GM12878 (cell line): Measurements from ENCODE around the gene NDUFC1. TPM values are rescaled to one million over a fixed set of nuclear protein-coding genes. Genes with fewer than 3 reads are reported as not detected.

ENCODE experiments used
- ATAC-seq: fragments of 200-7000 bp; cut with Tn5 transposase; 3 replicates; pipeline ENCODE4 v1.9.1; 2020; ENCODE audit warnings: mild to moderate bottlenecking, moderate library complexity
- BruUV-seq: library from RNA; stranded (reverse); fragments of 400-500 nt; replicated peaks from 2 replicates; lab custom pipeline; 2021; lab: Mats Ljungman, UMichigan
- CTCF ChIA-PET: fragments of 300-600 bp; sonication (Branson Sonifier 250); formaldehyde crosslinking; extraction: SDS; loops from one replicate; lab custom pipeline; 2021; ENCODE audit warnings: inconsistent platforms; lab: Yijun Ruan, JAX
- POLR2A ChIA-PET: fragments of 350-600 bp; formaldehyde crosslinking; extraction: SDS; loops from one replicate; lab custom pipeline; 2021; ENCODE audit warnings: inconsistent platforms; lab: Charles Lee
- RAD21 ChIA-PET: fragments of 300-600 bp; sonication (Branson Sonifier 250); formaldehyde crosslinking; loops from one replicate; lab custom pipeline; 2023; ENCODE audit warnings: antibody characterized with exemption; ENCODE audit not compliant: unreplicated experiment; lab: Charles Lee
- SMC1A ChIA-PET: fragments of 300-600 bp; sonication (Branson Sonifier 250); formaldehyde crosslinking; loops from one replicate; lab custom pipeline; 2023; ENCODE audit not compliant: unreplicated experiment, uncharacterized antibody; lab: Charles Lee
- DNase-seq: peaks from one replicate; pipeline ENCODE4 v3.0.0-alpha.2; 2011; ENCODE audit warnings: low read depth, low spot score
- FAIRE-seq: peaks from 3 replicates; lab custom pipeline; 2011; peaks lifted over from hg19 to GRCh38; lab: Jason Lieb, UNC
- H2AFZ ChIP-seq: 2 replicates; pipeline ENCODE4 v1.6.0; 2011; ENCODE audit warnings: low read depth, low read length, control low read depth; ENCODE audit not compliant: control insufficient read depth
- H3K27ac ChIP-seq: 2 replicates; pipeline ENCODE4 v1.5.1; 2011; ENCODE audit warnings: control low read depth; ENCODE audit not compliant: control insufficient read depth, insufficient read depth
- H3K27me3 ChIP-seq, 2 experiments: replicated peaks in 1 of 2; 2 replicates each; pipeline versions ENCODE4 v1.6.0 to v1.6.1; 2011; ENCODE audit warnings: low read length in 1 of 2; ENCODE audit not compliant: control insufficient read depth in 2 of 2, insufficient read depth in 2 of 2
- H3K36me3 ChIP-seq, 2 experiments: 2 replicates each; pipeline ENCODE4 v1.5.1; 2011; ENCODE audit warnings: low read length in 1 of 2; ENCODE audit not compliant: control insufficient read depth in 2 of 2, insufficient read depth in 2 of 2
- H3K4me1 ChIP-seq: 2 replicates; pipeline ENCODE4 v1.6.1; 2011; ENCODE audit warnings: mild to moderate bottlenecking, low read length, moderate library complexity, mixed read lengths; ENCODE audit not compliant: control insufficient read depth, insufficient read depth
- H3K4me2 ChIP-seq: 2 replicates; pipeline ENCODE4 v1.6.0; 2011; ENCODE audit warnings: control low read depth; ENCODE audit not compliant: control insufficient read depth, insufficient read depth
- H3K4me3 ChIP-seq: fragments of 200-600 bp; sonication (generic); 2 replicates; pipeline ENCODE4 v1.5.1; 2016
- H3K79me2 ChIP-seq: 2 replicates; pipeline ENCODE4 v1.6.0; 2011; ENCODE audit warnings: low read length; ENCODE audit not compliant: control insufficient read depth, insufficient read depth
- H3K9ac ChIP-seq: 2 replicates; pipeline ENCODE4 v1.8.0; 2011; ENCODE audit warnings: low read length, control low read depth, mixed read lengths; ENCODE audit not compliant: control insufficient read depth, insufficient read depth
- H3K9me3 ChIP-seq: replicated peaks from 3 replicates; pipeline ENCODE4 v1.5.1; 2011; ENCODE audit warnings: mild to moderate bottlenecking, low read length; ENCODE audit not compliant: control insufficient read depth, insufficient read depth
- H4K20me1 ChIP-seq: 2 replicates; pipeline ENCODE4 v1.6.0; 2011; ENCODE audit not compliant: control insufficient read depth, insufficient read depth
- BACH1 ChIP-seq: fragments of 450-650 bp; IDR thresholded peaks from 2 replicates; pipeline ENCODE4 v1.6.1; 2017; ENCODE audit warnings: mild to moderate bottlenecking, borderline replicate concordance
- CBFB ChIP-seq: IDR thresholded peaks from 2 replicates; pipeline ENCODE4 v1.6.1; 2016; ENCODE audit warnings: antibody characterized with exemption, low read depth
- CBX5 ChIP-seq: sonication (generic); IDR thresholded peaks from 2 replicates; pipeline ENCODE4 v1.6.1; 2016; ENCODE audit warnings: low read depth, moderate library complexity, mild to moderate bottlenecking, inconsistent platforms
- CHD4 ChIP-seq: fragments of 200-600 bp; sonication (generic); IDR thresholded peaks from 2 replicates; pipeline ENCODE4 v1.6.1; 2016; ENCODE audit warnings: mild to moderate bottlenecking
- CREB1 ChIP-seq: IDR thresholded peaks from 2 replicates; pipeline ENCODE4 v1.6.1; 2012; ENCODE audit warnings: low read depth, mild to moderate bottlenecking, inconsistent platforms
- EP300 ChIP-seq, 2 experiments: fragments of 150-350 bp in 1 of 2; IDR thresholded peaks; 2 replicates each; pipeline ENCODE4 v1.6.1; 2011 to 2012; ENCODE audit warnings: low read depth in 2 of 2, low read length in 2 of 2, borderline replicate concordance in 1 of 2, improper control_type of control experiment in 1 of 2, inconsistent platforms in 1 of 2; ENCODE audit not compliant: control insufficient read depth in 1 of 2
- FOXK2 ChIP-seq: fragments of 450-650 bp; IDR thresholded peaks from 2 replicates; pipeline ENCODE4 v1.6.1; 2017; ENCODE audit warnings: mild to moderate bottlenecking, moderate library complexity
- HDAC2 ChIP-seq: fragments of 200-600 bp; sonication (generic); IDR thresholded peaks from 2 replicates; pipeline ENCODE4 v1.6.1; 2017
- IKZF2 ChIP-seq, 2 experiments: fragments of 450-650 bp; IDR thresholded peaks; 2 replicates each; pipeline ENCODE4 v1.6.1; 2017; ENCODE audit warnings: mild to moderate bottlenecking in 2 of 2, moderate library complexity in 2 of 2
- IRF3 ChIP-seq: fragments of 450-650 bp; IDR thresholded peaks from 2 replicates; pipeline ENCODE4 v1.6.1; 2014; ENCODE audit warnings: mild to moderate bottlenecking
- MEF2B ChIP-seq: fragments of 450-650 bp; IDR thresholded peaks from 2 replicates; pipeline ENCODE4 v1.6.1; 2018; ENCODE audit warnings: mild to moderate bottlenecking, moderate library complexity; ENCODE audit not compliant: partially characterized antibody, poor library complexity, severe bottlenecking
- MXI1 ChIP-seq: fragments of 150-350 bp; IDR thresholded peaks from 2 replicates; pipeline ENCODE4 v1.6.1; 2011; ENCODE audit warnings: low read depth, mild to moderate bottlenecking, inconsistent platforms, low read length, improper control_type of control experiment
- NFYB ChIP-seq: IDR thresholded peaks from 2 replicates; pipeline ENCODE4 v1.6.1; 2011; ENCODE audit warnings: low read depth, mild to moderate bottlenecking, low read length, improper control_type of control experiment, moderate library complexity; ENCODE audit not compliant: insufficient read depth
- POLR2A ChIP-seq: IDR thresholded peaks from 2 replicates; pipeline ENCODE4 v1.6.1; 2011; ENCODE audit warnings: low read depth, mild to moderate bottlenecking, low read length
- SMC3 ChIP-seq: IDR thresholded peaks from 2 replicates; pipeline ENCODE4 v1.6.1; 2011; ENCODE audit warnings: low read length, improper control_type of control experiment, borderline replicate concordance
- ZNF24 ChIP-seq: fragments of 450-650 bp; IDR thresholded peaks from 2 replicates; pipeline ENCODE4 v1.6.1; 2017; ENCODE audit warnings: antibody characterized with exemption, mild to moderate bottlenecking
- WGBS: methylation state at CpG from one replicate; pipeline ENCODE4 v1.1.6; 2016; ENCODE audit warnings: low lambda C conversion rate; ENCODE audit not compliant: insufficient replicate concordance, insufficient coverage; ENCODE audit errors: missing lambda C conversion rate; 5-methylcytosine and 5-hydroxymethylcytosine counted together
- in situ Hi-C: fragments of 300-500 bp; cut with MboI; formaldehyde crosslinking; loops from 9 replicates; pipeline ENCODE4 v1.14.3; 2018; ENCODE audit warnings: mixed read lengths
- intact Hi-C: fragments of 100-400 bp; cut with micrococcal nuclease; formaldehyde crosslinking; loops from one replicate; pipeline ENCODE4 v1.14.2; 2022; ENCODE audit not compliant: unreplicated experiment
- polyA plus RNA-seq, 11 experiments: library from polyadenylated mRNA; depleted of rRNA in 4 of 11; unstranded in 6 of 11; stranded (reverse) in 5 of 11; fragments of >200 nt; fragmentation: Nextera tagmentation in 4 of 11; fragmentation: Illumina TruSeq in 1 of 11; extraction: Ambion mirVana in 4 of 11; extraction: Trizol in 1 of 11; gene quantifications; 1 replicate in 1 of 11; 2 replicates in 10 of 11; pipeline versions ENCODE4 v1.2.1 to v1.2.3, GENCODE V29; 2011 to 2016; ENCODE audit warnings: inconsistent platforms in 2 of 11, missing spikeins in 2 of 11, low read depth in 1 of 11
- total RNA-seq, 4 experiments: library from RNA; depleted of rRNA in 3 of 4; stranded (reverse); fragments of >200 nt in 3 of 4; fragmentation: Illumina TruSeq in 1 of 4; extraction: Trizol in 1 of 4; gene quantifications; 2 replicates each; pipeline versions ENCODE4 v1.2.1 to v1.2.3, GENCODE V29; 2013 to 2021
- TF ChIP-seq, protein P1 (sequence below): fragments of 450-650 bp; IDR thresholded peaks from 2 replicates; pipeline ENCODE4 v1.6.1; 2017; ENCODE audit warnings: mild to moderate bottlenecking, moderate library complexity
- TF ChIP-seq, protein P2 (sequence below): fragments of 450-650 bp; conservative IDR thresholded peaks from 2 replicates; pipeline ENCODE4 v1.6.1; 2017; ENCODE audit warnings: mild to moderate bottlenecking, moderate library complexity

NDUFC1 gene
- total and polyA plus RNA-seq, 10 of the 15 experiments (the other 5 are each of a cell fraction or from before 2014, with no cell fraction given): 25.5 to 242 (median 68.9) TPM

- 68% methylated on average over 2 of the region's 2 CpGs for WGBS
- FAIRE-seq: no peak
- peak overlapping the region; percentile 12; the same call in 1 of the 2 replicates for H3K4me3 ChIP-seq
- DNase-seq: no peak
- peak overlapping the region; percentile 35; the same call in 1 of the 2 replicates for H3K27ac ChIP-seq
- RAD21 ChIA-PET: interaction anchor here (0.5 to 4.2 kb wide), 20 partner anchors 12 to 326 kb away, joined by 3 to 32 read pairs (median 4); partner anchors contain the start of gene ELF2
- ATAC-seq: no peak
- no peaks in the 10 kb centered on the region for H3K9me3 ChIP-seq
- CTCF ChIA-PET: interaction anchor here (0.8 to 4.1 kb wide), 30 partner anchors 8 to 282 kb away, joined by 3 to 53 read pairs (median 6); partner anchors contain the start of gene NOCT
- no peak overlapping the region for H3K9ac ChIP-seq
- H3K27me3 ChIP-seq: no peaks in the 10 kb centered on the region
- H3K79me2 ChIP-seq: peaks cover 26% of the 10 kb centered on the region
- H4K20me1 ChIP-seq: no peaks in the 10 kb centered on the region
- peak overlapping the region; percentile 39 for H3K4me2 ChIP-seq
- H3K4me1 ChIP-seq: peaks cover 16% of the 10 kb centered on the region; the same call in 1 of the 2 replicates
- intact Hi-C loops: no loop called here
- SMC1A ChIA-PET: interaction anchor here (0.7 to 3.9 kb wide), 33 partner anchors 8 to 279 kb away, joined by 3 to 28 read pairs (median 6); partner anchors contain the start of gene ELF2
- in situ Hi-C loops: loop anchor here (5.0 kb wide), 2 partner anchors 110 to 265 kb away; no protein-coding TSS in a partner anchor
- no TSS peak for BruUV-seq
- H2AFZ ChIP-seq: no peak overlapping the region
- peaks cover 0 to 4% of the 10 kb centered on the region in 2 experiments; a peak in 1 of 4 replicates for H3K36me3 ChIP-seq
- POLR2A ChIA-PET: interaction anchor here (0.9 to 3.1 kb wide), 12 partner anchors 9 to 214 kb away, joined by 4 to 11 read pairs (median 5); partner anchors contain the start of gene ELF2
- TF ChIP-seq MEF2B (peak; percentile 74), POLR2A (no peak), NFYB (no peak), CHD4 (no peak), SMC3 (no peak), HDAC2 (no peak), EP300 (IDR thresholded peaks at IDR 0.05; ENCODE audit: borderline replicate concordance in 1 of 2, control insufficient read depth in 1 of 2, low read depth in 2 of 2, low read length in 2 of 2) (no peak), IRF3 (no peak), MXI1 (no peak), CBX5 (0 out of 2 replicates have a peak, but pooled peaks have one; percentile 55), IKZF2 (IDR thresholded peaks at IDR 0.05) (peak; percentile 48 to 59; a peak in 3 of 4 replicates), CBFB (no peak), BACH1 (no peak), FOXK2 (no peak), ZNF24 (no peak), CREB1 (no peak)
- TF ChIP-seq, protein P1, sequence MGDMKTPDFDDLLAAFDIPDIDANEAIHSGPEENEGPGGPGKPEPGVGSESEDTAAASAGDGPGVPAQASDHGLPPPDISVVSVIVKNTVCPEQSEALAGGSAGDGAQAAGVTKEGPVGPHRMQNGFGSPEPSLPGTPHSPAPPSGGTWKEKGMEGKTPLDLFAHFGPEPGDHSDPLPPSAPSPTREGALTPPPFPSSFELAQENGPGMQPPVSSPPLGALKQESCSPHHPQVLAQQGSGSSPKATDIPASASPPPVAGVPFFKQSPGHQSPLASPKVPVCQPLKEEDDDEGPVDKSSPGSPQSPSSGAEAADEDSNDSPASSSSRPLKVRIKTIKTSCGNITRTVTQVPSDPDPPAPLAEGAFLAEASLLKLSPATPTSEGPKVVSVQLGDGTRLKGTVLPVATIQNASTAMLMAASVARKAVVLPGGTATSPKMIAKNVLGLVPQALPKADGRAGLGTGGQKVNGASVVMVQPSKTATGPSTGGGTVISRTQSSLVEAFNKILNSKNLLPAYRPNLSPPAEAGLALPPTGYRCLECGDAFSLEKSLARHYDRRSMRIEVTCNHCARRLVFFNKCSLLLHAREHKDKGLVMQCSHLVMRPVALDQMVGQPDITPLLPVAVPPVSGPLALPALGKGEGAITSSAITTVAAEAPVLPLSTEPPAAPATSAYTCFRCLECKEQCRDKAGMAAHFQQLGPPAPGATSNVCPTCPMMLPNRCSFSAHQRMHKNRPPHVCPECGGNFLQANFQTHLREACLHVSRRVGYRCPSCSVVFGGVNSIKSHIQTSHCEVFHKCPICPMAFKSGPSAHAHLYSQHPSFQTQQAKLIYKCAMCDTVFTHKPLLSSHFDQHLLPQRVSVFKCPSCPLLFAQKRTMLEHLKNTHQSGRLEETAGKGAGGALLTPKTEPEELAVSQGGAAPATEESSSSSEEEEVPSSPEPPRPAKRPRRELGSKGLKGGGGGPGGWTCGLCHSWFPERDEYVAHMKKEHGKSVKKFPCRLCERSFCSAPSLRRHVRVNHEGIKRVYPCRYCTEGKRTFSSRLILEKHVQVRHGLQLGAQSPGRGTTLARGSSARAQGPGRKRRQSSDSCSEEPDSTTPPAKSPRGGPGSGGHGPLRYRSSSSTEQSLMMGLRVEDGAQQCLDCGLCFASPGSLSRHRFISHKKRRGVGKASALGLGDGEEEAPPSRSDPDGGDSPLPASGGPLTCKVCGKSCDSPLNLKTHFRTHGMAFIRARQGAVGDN: no peak
- TF ChIP-seq, protein P2, sequence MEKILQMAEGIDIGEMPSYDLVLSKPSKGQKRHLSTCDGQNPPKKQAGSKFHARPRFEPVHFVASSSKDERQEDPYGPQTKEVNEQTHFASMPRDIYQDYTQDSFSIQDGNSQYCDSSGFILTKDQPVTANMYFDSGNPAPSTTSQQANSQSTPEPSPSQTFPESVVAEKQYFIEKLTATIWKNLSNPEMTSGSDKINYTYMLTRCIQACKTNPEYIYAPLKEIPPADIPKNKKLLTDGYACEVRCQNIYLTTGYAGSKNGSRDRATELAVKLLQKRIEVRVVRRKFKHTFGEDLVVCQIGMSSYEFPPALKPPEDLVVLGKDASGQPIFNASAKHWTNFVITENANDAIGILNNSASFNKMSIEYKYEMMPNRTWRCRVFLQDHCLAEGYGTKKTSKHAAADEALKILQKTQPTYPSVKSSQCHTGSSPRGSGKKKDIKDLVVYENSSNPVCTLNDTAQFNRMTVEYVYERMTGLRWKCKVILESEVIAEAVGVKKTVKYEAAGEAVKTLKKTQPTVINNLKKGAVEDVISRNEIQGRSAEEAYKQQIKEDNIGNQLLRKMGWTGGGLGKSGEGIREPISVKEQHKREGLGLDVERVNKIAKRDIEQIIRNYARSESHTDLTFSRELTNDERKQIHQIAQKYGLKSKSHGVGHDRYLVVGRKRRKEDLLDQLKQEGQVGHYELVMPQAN: no peak
Observed at GRCh38 chr4:139297001-139297410, 5.3 kb downstream of the NDUFC1 start.
